NOMO-1 treated with dmso at 0.1 percent for 144 hours (cell line): ENCODE data around the gene SMIM28.
"Not testable (repeated sequence)": the region's sequence is repeated elsewhere in the genome, so short reads cannot be mapped to it uniquely, and the experiment has no call there.

Experiments
- DNase-seq: peaks from one replicate; lab custom pipeline; 2025; ENCODE audit not compliant: unreplicated experiment; lab: John Stamatoyannopoulos, UW

SMIM28 gene

DNA sequence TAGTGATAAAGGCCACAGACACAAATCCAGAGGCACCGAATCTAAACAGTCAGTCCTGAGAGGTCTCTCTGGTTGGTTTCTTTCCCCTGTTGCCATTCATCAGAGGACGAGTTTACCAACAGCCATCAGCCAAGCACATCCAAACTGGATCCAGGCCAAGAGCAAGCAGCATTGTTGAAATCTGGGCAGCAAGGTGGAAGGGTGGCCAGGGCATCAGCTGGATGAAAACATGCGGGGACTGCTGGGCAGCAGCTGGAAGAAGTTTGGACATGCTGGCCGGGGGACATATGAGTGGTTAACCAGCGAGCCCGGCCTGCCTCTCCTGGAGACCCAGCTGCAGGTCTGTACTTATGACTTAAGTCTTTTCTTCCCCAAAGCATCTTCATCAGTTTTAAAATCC lies at the start of gene SMIM28:
SMIM28 (plus strand) TSS at position 62 of the 400 bp plus-strand sequence; CDS start at position 230, 168 bp downstream.
- no peak for DNase-seq

DNA sequence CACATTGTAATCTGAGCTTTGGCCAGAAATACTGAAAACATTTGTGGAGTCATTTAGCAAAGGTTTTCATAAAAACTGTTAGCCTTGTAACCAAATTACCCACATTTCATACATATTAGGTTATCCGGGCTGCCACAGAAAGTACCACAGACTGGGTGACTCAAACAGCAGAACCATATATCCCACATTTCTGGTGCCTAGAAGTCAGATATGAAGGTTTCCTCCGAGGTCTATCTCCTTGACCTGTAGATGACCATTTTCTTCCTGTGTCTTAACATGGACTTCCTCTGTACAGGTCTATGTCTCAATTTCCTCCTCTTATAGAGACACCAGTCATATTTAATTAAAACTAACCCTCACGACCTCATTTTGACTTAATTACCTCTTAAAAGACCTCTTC lies 49.5 kb upstream of the SMIM28 start:
- DNase-seq: no peak

DNA sequence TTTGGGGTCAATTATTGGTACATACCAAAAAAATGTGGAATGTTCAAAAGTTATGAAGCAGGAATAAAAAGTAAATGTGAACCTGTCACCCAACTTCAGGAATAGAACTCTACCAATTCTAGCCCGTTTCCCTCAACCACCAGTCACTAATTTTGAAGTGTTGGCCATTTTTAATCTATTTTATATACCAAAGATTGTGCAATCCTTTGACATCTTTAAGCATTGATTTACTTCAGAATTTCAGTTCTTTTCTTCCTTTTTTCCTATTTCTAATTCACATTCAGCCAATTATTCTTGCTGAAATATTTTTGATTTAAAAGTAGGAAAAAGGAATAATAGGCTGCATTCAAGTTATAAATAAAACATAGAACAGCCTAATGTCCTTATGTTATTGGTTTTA lies 46.9 kb upstream of the SMIM28 start:
- DNase-seq: no peak

DNA sequence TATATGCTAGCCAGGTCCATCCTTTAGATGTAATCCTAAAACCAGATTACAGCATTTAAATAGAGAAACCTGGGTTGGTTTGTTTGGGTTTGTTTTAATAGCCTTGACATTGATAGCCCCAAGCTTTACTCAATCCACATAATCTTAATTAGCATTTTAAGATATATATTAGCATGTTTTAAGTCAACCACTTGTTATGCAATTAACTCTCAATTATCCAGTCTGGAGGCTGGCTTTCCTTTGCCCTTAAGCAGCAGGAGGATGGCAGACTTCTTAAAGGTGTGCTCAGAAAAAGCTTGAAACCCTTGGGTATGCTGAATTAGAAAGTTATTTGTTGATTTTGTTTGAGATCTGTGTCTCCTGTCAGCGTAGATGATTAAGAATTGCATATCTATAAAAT lies 46.3 kb upstream of the SMIM28 start:
- DNase-seq: no peak

DNA sequence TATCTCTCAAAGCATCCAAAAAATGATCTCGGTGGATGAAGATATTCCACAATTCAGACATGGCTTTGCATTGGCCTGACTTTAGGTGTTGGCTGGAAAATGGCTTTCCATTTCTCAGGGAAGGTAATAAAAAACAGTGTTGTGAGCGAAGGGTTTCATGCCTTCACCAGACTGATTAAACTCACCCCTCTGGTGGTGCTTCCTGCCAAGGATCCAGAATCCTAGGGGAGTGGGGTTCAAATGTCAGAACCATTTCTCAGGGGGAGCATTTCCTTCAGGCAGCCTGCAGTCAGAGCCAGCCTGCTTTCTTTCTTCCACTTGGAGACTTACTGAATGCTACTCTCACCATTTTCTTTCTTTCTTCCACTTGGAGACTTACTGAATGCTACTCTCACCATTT lies 45.7 kb upstream of the SMIM28 start:
- DNase-seq: no peak

DNA sequence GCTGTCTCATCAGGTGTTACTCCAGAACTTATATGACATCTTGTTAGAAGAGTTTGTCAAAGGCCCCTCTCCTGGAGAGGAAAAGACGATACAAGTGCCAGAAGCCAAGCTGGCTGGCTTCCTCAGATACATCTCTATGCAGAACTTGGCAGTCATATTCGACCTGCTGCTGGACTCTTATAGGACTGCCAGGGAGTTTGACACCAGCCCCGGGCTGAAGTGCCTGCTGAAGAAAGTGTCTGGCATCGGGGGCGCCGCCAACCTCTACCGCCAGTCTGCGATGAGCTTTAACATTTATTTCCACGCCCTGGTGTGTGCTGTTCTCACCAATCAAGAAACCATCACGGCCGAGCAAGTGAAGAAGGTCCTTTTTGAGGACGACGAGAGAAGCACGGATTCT lies 43.7 kb upstream of the SMIM28 start:
- DNase-seq: no peak

DNA sequence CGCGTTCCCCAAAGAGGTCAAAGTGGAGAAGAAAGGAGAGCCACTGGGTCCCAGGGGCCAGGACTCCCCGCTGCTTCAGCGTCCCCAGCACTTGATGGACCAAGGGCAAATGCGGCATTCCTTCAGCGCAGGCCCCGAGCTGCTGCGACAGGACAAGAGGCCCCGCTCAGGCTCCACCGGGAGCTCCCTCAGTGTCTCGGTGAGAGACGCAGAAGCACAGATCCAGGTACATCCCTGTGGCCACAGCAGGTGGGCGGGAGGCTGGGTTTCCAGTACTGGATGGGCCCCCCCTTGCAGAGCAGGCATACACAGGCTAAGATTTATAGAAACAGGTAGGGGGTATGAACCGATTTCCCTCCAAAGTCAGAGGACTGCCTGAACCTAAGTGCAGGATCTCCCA lies 42.7 kb upstream of the SMIM28 start:
- DNase-seq: no peak

DNA sequence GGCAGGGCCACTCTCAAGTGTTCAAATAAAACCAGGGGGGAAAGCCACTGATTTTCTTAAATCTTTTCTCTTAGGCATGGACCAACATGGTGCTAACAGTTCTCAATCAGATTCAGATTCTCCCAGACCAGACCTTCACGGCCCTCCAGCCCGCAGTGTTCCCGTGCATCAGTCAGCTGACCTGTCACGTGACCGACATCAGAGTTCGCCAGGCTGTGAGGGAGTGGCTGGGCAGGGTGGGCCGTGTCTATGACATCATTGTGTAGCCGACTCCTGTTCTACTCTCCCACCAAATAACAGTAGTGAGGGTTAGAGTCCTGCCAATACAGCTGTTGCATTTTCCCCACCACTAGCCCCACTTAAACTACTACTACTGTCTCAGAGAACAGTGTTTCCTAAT lies 41.5 kb upstream of the SMIM28 start:
- DNase-seq: no peak

DNA sequence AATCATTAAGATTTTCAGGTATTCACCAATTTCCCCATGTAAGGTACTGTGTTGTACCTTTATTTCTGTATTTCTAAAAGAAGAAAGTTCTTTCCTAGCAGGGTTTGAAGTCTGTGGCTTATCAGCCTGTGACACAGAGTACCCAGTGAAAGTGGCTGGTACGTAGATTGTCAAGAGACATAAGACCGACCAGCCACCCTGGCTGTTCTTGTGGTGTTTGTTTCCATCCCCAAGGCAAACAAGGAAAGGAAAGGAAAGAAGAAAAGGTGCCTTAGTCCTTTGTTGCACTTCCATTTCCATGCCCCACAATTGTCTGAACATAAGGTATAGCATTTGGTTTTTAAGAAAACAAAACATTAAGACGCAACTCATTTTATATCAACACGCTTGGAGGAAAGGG lies 40.6 kb upstream of the SMIM28 start:
- no peak for DNase-seq

DNA sequence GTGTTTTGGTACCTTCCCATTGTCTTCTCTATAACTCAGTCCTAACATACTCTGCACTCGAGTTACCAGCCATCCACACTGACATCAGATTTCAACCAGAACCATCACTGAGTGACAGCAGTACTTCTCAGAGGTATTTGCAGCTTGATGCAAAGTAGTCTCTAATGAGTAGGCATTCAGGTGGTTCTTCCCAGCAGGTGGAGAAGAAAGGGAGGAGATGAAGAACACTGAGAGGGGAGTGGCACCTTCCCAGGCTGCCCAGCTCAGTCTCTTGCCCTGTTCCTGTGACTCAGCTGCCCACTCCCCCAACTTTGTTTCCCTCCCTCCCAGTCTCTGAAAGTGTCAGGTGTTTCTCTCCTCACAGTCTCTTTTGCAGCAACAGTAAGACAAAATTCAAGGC lies 38.7 kb upstream of the SMIM28 start:
- no peak for DNase-seq

DNA sequence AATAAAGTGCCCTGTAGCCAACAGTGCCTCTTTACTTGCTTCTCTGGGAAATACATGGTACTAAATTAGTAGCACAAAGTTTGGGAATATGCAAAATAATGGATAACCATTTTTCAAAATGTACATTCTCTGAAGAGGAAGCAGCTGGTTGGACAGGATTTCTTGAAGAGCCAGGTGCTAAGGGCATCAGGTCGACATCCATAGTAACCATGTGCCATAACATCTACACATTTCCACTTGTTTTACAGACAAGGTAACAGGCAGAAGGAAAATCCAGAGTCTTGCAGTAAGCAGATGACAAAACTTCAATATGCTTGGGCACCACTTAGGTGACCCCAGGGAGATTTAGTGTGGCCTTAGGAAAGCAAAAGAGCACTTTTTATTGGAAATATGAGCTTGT lies 36.5 kb upstream of the SMIM28 start:
- no peak for DNase-seq

DNA sequence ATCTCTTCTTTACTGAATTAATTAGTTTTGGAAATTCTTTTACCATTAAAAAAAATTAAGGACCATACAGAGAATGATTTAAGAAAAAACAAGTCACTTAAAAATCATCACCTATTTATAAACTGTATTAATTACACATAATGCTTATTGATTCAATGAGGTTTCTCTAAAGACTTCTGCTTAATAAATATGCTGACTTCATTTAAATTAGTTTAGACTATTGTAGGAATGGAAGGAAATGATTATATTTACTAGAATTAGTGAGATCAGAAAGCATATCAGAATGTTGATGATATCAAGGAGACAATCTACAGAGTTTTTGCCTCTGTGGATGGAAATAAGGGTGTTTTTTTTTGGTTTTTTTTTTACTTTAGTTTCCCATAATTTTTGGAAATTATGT lies 34.6 kb upstream of the SMIM28 start:
- DNase-seq: no peak

DNA sequence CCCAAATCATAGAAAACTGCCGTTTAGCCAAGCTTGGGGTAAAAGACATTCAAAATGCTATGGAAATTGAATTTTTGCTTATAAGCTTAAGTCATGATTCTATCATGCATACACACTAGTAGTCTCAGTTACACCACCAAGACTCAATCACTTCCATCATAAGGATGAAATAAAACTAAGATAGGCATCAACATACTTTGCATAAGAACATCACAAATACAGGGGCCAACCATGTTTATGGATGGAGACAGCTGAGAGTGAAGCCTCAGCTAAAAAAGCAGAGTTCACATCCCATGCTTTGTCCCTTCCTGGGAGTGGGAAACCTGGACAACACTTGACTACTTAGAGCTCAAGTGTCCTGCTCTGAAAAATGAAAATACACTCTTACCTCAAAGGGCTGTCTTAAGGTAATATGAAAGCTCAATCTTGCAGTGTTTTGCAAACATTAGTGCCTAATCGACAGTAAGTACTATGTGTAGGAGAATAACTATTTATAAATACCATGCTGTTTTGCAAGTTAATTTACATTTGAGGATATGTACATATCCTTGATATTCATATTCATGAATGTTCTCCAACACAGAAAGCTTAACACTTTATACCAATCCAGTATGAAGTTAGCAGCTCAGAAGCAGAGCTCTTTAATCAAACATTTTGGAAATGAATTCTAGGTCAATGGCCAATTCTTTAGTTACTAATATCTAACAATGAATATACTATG lies 32.0 kb upstream of the SMIM28 start:
- no peak for DNase-seq

DNA sequence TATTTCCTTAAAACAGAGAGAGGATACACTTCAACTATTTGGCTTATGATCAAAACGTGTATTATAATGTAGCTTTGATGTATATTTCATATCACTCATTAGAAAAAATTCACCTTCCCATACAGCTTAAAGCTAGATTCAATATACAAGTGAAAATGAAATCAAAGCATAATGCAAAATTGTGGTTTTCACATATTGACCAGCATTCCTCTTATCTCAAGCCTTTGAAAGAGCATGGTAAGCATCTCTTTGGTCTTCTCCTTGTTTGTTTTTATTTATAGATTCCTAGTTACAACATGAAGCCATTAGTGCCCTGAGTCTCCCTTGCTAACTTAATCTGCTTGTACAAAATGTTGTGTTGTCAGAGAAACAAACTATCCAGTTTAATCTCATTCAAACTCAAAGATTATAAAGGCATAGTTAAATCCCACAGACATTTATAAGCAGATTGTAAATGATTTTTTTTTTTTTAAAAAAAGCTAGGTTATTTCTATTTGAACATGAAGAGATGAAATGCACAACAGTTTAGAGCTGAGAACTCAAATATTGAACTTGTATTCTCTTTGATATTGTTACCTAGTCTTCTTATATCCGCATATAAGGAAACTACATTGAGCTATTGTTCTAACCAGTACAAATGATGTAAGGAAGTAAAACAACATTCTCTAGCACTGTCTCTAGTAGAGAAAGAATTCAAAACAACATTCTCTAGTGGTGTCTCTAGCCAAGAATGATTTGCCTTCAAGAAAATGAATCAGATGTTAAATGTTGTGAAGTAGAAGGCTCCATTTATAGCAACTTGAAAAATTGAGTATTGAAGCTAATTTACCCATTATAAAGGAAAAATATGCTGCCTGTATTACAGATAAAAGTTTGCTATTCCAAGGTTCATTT lies 31.2 kb upstream of the SMIM28 start:
- DNase-seq: no peak

DNA sequence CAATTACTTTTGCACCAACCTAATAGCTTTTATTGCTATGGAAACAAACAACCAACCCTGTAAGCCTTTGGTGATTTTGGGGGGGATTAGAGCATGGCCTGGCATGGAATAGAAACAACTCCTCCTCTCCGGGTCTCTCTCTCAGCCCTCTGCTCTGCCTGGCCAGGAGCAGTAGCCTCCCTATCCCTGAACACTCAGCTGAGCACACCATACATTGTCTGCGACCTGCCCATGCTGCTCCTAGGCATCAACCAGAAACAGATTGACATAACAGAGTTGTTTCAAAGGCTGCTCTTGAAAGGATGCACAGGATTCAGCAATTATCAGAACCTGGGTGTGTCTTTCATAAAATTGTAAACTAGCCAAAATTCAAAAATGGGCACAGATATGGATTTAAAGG lies 29.8 kb upstream of the SMIM28 start:
- no peak for DNase-seq

DNA sequence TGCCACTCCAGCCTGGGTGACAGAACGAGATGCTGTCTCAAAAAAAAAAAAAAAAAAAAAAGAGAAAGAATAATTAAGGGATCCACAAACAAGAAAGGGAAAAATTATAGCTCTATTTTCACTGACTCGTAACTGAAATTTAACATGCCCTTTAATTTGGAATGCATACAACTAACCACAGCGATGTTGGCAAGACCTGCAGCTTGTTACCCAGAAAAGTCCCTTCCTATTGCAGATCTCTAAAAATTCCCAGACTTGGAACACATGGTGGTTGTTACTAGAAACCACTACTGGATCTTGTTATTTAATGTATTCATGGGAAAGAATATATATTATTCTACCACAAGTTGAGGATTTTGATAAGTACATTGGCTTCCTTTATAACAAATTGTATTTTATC lies 27.8 kb upstream of the SMIM28 start:
- no peak for DNase-seq

DNA sequence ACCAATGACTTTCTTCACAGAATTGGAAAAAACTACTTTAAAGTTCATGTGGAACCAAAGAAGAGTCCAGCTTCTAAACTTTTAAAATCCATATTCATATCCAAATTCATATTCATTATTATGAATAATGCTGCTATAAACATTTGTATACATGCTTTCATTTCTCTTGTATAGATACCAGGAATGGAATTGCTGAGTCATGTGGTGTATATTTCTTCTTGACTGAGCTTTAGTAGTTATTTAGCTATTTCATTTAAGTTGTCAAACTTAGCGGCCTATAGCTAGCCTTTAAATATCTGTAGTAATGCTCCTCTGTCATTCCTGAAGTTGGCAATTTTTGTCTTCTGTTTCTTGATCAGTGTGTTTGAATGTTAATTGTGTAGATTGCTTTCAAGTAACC lies 19.8 kb upstream of the SMIM28 start:
- no peak for DNase-seq

DNA sequence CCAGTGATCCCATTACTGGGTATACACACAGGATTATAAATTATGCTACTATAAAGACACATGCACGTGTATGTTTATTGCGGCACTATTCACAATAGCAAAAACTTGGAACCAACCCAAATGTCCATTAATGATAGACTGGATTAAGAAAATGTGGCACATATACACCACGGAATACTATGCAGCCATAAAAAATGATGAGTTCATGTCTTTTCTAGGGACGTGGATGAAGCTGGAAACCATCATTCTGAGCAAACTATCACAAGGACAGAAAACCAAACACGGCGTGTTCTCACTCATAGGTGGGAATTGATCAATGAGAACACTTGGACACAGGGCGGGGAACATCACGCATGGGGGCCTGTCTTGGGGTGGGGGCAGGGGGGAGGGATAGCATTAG lies 9.0 kb upstream of the SMIM28 start:
- not testable (repeated sequence) for DNase-seq

DNA sequence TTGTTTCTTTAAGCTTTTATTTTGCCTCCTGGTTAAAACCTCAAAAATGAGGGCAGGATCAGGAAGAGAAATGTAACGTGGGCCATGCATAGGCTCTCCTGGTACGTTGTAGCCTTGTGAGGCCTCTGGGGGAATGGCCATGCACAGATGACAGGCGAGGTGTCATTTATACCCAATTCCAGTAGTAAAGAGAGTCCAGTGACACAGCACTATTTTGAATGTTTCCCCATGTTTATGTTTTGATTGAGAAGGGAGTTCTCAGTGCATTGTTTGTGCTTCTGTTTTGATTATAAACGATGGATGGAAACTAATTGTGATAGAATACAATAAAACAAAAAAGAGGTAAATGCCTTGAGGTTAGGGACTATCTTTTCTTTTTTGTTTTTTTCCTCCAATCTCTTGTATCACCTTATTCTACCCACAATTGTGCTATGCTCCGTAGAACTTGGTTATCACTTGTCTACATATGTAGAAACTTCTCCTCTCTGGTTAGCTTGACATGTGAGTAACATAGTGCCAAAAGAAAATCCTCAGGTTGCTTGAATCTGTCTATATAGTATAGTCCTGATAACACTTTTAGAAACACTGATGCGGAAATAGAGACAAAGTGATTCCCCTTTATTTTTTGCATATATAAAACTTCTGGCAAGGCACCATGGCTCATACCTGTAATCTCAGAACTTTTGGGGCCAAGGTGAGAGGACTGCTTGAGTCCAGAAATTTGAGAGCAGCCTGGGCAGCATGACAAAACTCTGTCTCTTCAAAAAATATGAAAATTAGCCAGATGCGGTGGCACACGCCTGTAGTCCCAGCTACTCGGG lies 6.9 kb upstream of the SMIM28 start:
- no peak for DNase-seq

DNA sequence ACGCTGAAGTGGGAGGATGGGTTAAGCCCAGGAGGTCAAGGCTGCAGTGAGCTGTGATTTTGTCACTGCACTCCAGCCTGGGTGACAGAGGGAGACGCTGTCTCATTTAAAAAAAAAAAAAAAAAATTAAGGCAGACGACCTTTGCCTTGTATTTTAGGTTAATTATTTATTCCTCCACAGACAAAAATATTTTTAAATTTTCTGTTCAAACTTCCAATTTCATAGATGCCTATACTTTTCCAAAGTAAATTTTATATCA lies 6.3 kb upstream of the SMIM28 start:
- no peak for DNase-seq

DNA sequence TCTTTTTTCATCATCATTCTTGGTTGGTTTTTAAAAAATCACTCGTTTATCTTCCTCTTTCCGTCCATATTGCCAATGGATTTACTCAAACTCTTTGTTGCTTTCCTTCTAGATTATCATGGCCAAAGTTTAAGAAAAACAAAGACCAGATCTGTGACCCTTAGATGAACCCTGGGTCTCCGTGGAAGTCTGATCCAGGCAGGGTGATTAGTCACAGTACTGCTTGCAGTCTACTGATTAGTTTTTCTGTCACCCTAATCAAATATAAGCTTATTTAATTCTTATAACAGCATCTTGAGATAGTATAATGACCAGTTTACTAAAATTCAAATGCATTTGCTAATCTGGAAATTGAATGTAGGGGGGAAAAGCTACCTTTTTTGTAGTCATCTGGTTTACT lies 6.0 kb upstream of the SMIM28 start:
- DNase-seq: no peak
